K562 (cell line): ENCODE measurements around the gene ZMYND15. TPM values are rescaled to one million over a fixed set of nuclear protein-coding genes. Genes with fewer than 3 reads are reported as not detected.

ENCODE experiments used
- ATAC-seq: fragments of 200-7000 bp; cut with Tn5 transposase; 3 replicates; pipeline ENCODE4 v1.9.1; 2020; ENCODE audit warnings: moderate library complexity
- BruUV-seq: library from RNA; stranded (reverse); fragments of 400-500 nt; replicated peaks from 2 replicates; lab custom pipeline; 2021; lab: Mats Ljungman, UMichigan
- CTCF ChIA-PET: fragments of 300-600 bp; formaldehyde crosslinking; extraction: SDS; loops from one replicate; lab custom pipeline; 2021; ENCODE audit warnings: low intra/inter-chr PET ratio; lab: Yijun Ruan, JAX
- POLR2A ChIA-PET: fragments of 300-600, 350-650 bp; sonication (Branson Sonifier 250); formaldehyde crosslinking; extraction: SDS; loops from one replicate; lab custom pipeline; 2021; ENCODE audit warnings: antibody characterized with exemption, inconsistent platforms; lab: Yijun Ruan, JAX
- DNase-seq, 4 experiments: peaks; one replicate each; pipeline versions ENCODE4 v3.0.0 to v3.0.0-alpha.2; 2011 to 2018; ENCODE audit warnings: low spot score in 3 of 4, mixed read lengths in 3 of 4; ENCODE audit errors: extremely low read depth in 1 of 4
- FAIRE-seq: peaks from 2 replicates; lab custom pipeline; 2011; peaks lifted over from hg19 to GRCh38; lab: Jason Lieb, UNC
- H2AFZ ChIP-seq: 2 replicates; pipeline ENCODE4 v1.6.0; 2011; ENCODE audit warnings: low read depth, low read length, control low read depth, inconsistent platforms
- H3K27ac ChIP-seq: fragments of 200-600 bp; 3 replicates; pipeline ENCODE4 v1.8.0; 2011; ENCODE audit warnings: low read depth, mild to moderate bottlenecking, control low read depth, inconsistent platforms, low read length, moderate library complexity, mixed read lengths; ENCODE audit errors: extremely low read depth
- H3K27me3 ChIP-seq, 2 experiments: fragments of 300-600 bp in 1 of 2; 2 replicates in 1 of 2; 3 replicates in 1 of 2; pipeline versions ENCODE4 v1.6.0 to v1.8.0; 2011; ENCODE audit warnings: inconsistent platforms in 2 of 2, low read length in 2 of 2, mild to moderate bottlenecking in 1 of 2, mixed read lengths in 1 of 2, moderate library complexity in 1 of 2; ENCODE audit not compliant: control insufficient read depth in 2 of 2, insufficient read depth in 2 of 2
- H3K36me3 ChIP-seq: fragments of 300-600 bp; 3 replicates; pipeline ENCODE4 v1.8.0; 2011; ENCODE audit warnings: mild to moderate bottlenecking, low read length, inconsistent platforms; ENCODE audit not compliant: control insufficient read depth, insufficient read depth
- H3K4me1 ChIP-seq, 2 experiments: fragments of 200-600 bp in 1 of 2; replicated peaks in 1 of 2; 2 replicates in 1 of 2; 3 replicates in 1 of 2; pipeline versions ENCODE4 v1.5.1 to v1.8.0; 2011; ENCODE audit warnings: inconsistent platforms in 2 of 2, low read length in 2 of 2, mild to moderate bottlenecking in 1 of 2, mixed read lengths in 1 of 2, moderate library complexity in 1 of 2; ENCODE audit not compliant: control insufficient read depth in 2 of 2, insufficient read depth in 2 of 2
- H3K4me2 ChIP-seq: 2 replicates; pipeline ENCODE4 v1.6.1; 2011; ENCODE audit warnings: low read length, control low read depth, inconsistent platforms, mixed read lengths; ENCODE audit not compliant: insufficient read depth
- H3K4me3 ChIP-seq: fragments of 200-600 bp; sonication (generic), shearing (Covaris generic); 2 replicates; pipeline ENCODE4 v1.5.1; 2016; ENCODE audit warnings: control low read depth, inconsistent platforms
- H3K79me2 ChIP-seq: fragments of 200-600 bp; 3 replicates; pipeline ENCODE4 v1.8.0; 2011; ENCODE audit warnings: low read length, inconsistent platforms; ENCODE audit not compliant: control insufficient read depth, insufficient read depth
- H3K9ac ChIP-seq, 2 experiments: 2 replicates each; pipeline versions ENCODE4 v1.6.0 to v1.6.1; 2011; ENCODE audit warnings: low read depth in 2 of 2, low read length in 2 of 2, control low read depth in 1 of 2, inconsistent platforms in 1 of 2, mild to moderate bottlenecking in 1 of 2, mixed read lengths in 1 of 2; ENCODE audit not compliant: insufficient read depth in 1 of 2
- H3K9me1 ChIP-seq: one replicate; pipeline ENCODE4 v1.6.0; 2011; ENCODE audit warnings: inconsistent platforms, mild to moderate bottlenecking, low read length, moderate library complexity; ENCODE audit not compliant: control insufficient read depth, insufficient read depth
- H3K9me3 ChIP-seq: replicated peaks from 2 replicates; pipeline ENCODE4 v1.5.1; 2011; ENCODE audit warnings: low read depth, low read length, inconsistent platforms; ENCODE audit not compliant: control insufficient read depth, insufficient read depth
- H4K20me1 ChIP-seq: replicated peaks from 2 replicates; pipeline ENCODE4 v1.6.1; 2011; ENCODE audit warnings: low read length, inconsistent platforms, mixed read lengths; ENCODE audit not compliant: control insufficient read depth, insufficient read depth
- ATF1 ChIP-seq, 2 experiments: fragments of 450-650 bp in 1 of 2; IDR thresholded peaks; 2 replicates each; pipeline ENCODE4 v1.6.1; 2016; ENCODE audit warnings: missing compliant biosample characterization in 1 of 2, missing genetic modification characterization in 1 of 2
- BMI1 ChIP-seq: fragments of 150-350 bp; IDR thresholded peaks from 2 replicates; pipeline ENCODE4 v1.6.1; 2014; ENCODE audit warnings: low read length
- FOXP1 ChIP-seq: sonication (generic); formaldehyde crosslinking; IDR thresholded peaks from 2 replicates; pipeline ENCODE4 v1.8.0; 2022; ENCODE audit warnings: mild to moderate bottlenecking, missing genetic modification reagents
- FUS ChIP-seq: fragments of 200-400 bp; formaldehyde crosslinking; optimal IDR thresholded peaks from 2 replicates; pipeline ENCODE3; 2017; ENCODE audit warnings: low read depth, low read length
- NFE2L1 ChIP-seq: fragments of 450-650 bp; IDR thresholded peaks from 2 replicates; pipeline ENCODE4 v1.6.1; 2016; ENCODE audit warnings: missing genetic modification characterization, low read depth, mild to moderate bottlenecking, missing compliant biosample characterization, moderate library complexity, borderline replicate concordance
- POLR3G ChIP-seq: IDR thresholded peaks from 2 replicates; pipeline ENCODE4 v1.6.1; 2011; ENCODE audit not compliant: insufficient read length, insufficient replicate concordance; ENCODE audit errors: extremely low read depth
- PYGO2 ChIP-seq: fragments of 450-650 bp; IDR thresholded peaks from 2 replicates; pipeline ENCODE4 v1.6.1; 2016; ENCODE audit warnings: mild to moderate bottlenecking, missing genetic modification characterization, moderate library complexity, missing compliant biosample characterization
- RBBP5 ChIP-seq: fragments of 200-600 bp; sonication (generic); IDR thresholded peaks from 2 replicates; pipeline ENCODE4 v1.6.1; 2012; ENCODE audit warnings: borderline replicate concordance, mild to moderate bottlenecking, low read length, control low read depth, inconsistent platforms; ENCODE audit not compliant: insufficient read depth, poor library complexity, severe bottlenecking
- SNRNP70 ChIP-seq: fragments of 200-400 bp; formaldehyde crosslinking; optimal IDR thresholded peaks from 2 replicates; pipeline ENCODE3; 2017; ENCODE audit warnings: low read depth, low read length
- STAT5A ChIP-seq: IDR thresholded peaks from 2 replicates; pipeline ENCODE4 v1.6.1; 2012; ENCODE audit warnings: low read length, inconsistent platforms, borderline replicate concordance
- USF1 ChIP-seq: sonication (generic); formaldehyde crosslinking; IDR thresholded peaks from 2 replicates; pipeline ENCODE4 v1.9.0; 2022; ENCODE audit warnings: mild to moderate bottlenecking, missing genetic modification reagents
- XRCC4 ChIP-seq: IDR thresholded peaks from one replicate; pipeline ENCODE4 v1.6.1; 2011; ENCODE audit not compliant: insufficient read depth, insufficient read length; ENCODE audit errors: extremely low read depth
- ZEB2 ChIP-seq: fragments of 450-650 bp; IDR thresholded peaks from 2 replicates; pipeline ENCODE4 v1.6.1; 2016
- ZNF124 ChIP-seq: sonication (generic); formaldehyde crosslinking; IDR thresholded peaks from 2 replicates; pipeline ENCODE4 v1.8.1; 2022; ENCODE audit warnings: missing genetic modification reagents
- ZZZ3 ChIP-seq: fragments of 450-650 bp; IDR thresholded peaks from 2 replicates; pipeline ENCODE4 v1.6.1; 2016; ENCODE audit warnings: antibody characterized with exemption, mild to moderate bottlenecking, moderate library complexity
- WGBS: fragments of 100-300 bp; shearing (Covaris generic); methylation state at CpG from one replicate; pipeline ENCODE4 v1.1.6; 2016; ENCODE audit warnings: low coverage, mixed read lengths; ENCODE audit not compliant: insufficient coverage; ENCODE audit errors: missing lambda C conversion rate; 5-methylcytosine and 5-hydroxymethylcytosine counted together
- in situ Hi-C: fragments of 300-500 bp; cut with MboI; formaldehyde crosslinking; loops from 4 replicates; pipeline ENCODE4 v1.15.0; 2018; ENCODE audit warnings: inconsistent platforms, mixed read lengths
- intact Hi-C: fragments of 100-400 bp; cut with micrococcal nuclease; formaldehyde crosslinking; loops from 2 replicates; pipeline ENCODE4 v1.14.2; 2022
- polyA plus RNA-seq, 8 experiments: library from polyadenylated mRNA; depleted of rRNA in 4 of 8; stranded (reverse) in 5 of 8; unstranded in 3 of 8; fragments of >200 nt; fragmentation: Nextera tagmentation in 2 of 8; fragmentation: Illumina TruSeq in 1 of 8; extraction: Ambion mirVana in 2 of 8; extraction: Trizol in 1 of 8; gene quantifications; 2 replicates each; pipeline versions ENCODE4 v1.2.1 to v1.2.3, GENCODE V29; 2011 to 2014; ENCODE audit warnings: inconsistent platforms in 1 of 8, missing spikeins in 1 of 8
- total RNA-seq, 7 experiments: library from RNA; depleted of rRNA in 6 of 7; stranded (reverse); fragments of >200 nt in 6 of 7; fragmentation: Illumina TruSeq in 2 of 7; extraction: Trizol in 2 of 7; gene quantifications; 2 replicates each; pipeline versions ENCODE4 v1.2.1 to v1.2.3, GENCODE V29; 2011 to 2021; ENCODE audit warnings: low replicate concordance in 1 of 7
- TF ChIP-seq, protein P1 (sequence below): IDR thresholded peaks from 2 replicates; pipeline ENCODE4 v1.6.1; 2011; ENCODE audit warnings: borderline replicate concordance, low read depth, mild to moderate bottlenecking, moderate library complexity, low read length; ENCODE audit not compliant: insufficient read depth, poor library complexity, severe bottlenecking
- TF ChIP-seq, protein P2 (sequence below): sonication (generic); formaldehyde crosslinking; IDR thresholded peaks from 2 replicates; pipeline ENCODE4 v1.4.0; 2020; ENCODE audit warnings: mild to moderate bottlenecking, missing genetic modification reagents

Gene ZMYND15
- total and polyA plus RNA-seq, 9 of the 15 experiments (the other 6 are each of a cell fraction or from before 2014, with no cell fraction given), result 0.09 TPM; not detected in 8

- Histone ChIP-seq H3K9me1 (peaks cover 4% of the 10 kb centered on the region), H3K9ac (no peak overlapping the region), H3K79me2 (peaks cover 39% of the 10 kb centered on the region), H4K20me1 (0 out of 2 replicates have a peak, but pooled peaks cover 5% of the 10 kb centered on the region), H3K4me1 (peaks cover 15 to 21% of the 10 kb centered on the region in 2 experiments; a peak in 4 of 5 replicates), H2AFZ (no peak overlapping the region), H3K4me3 (no peak overlapping the region), H3K27me3 (no peaks in the 10 kb centered on the region), H3K36me3 (peaks cover 11% of the 10 kb centered on the region; the same call in 2 of the 3 replicates), H3K9me3 (no peaks in the 10 kb centered on the region), H3K27ac (no peak overlapping the region), H3K4me2 (no peak overlapping the region)
- WGBS, result 82% methylated on average over 7 of the region's 7 CpGs
- intact Hi-C loops, result loop anchor here (10.0 kb wide), 1 partner anchor 141 kb away; the partner anchor contains the start of gene GGT6
- ChIA-PET CTCF (no interaction called here), POLR2A (interaction anchor here (0.7 kb wide), 1 partner anchor 16 kb away, joined by 4 read pairs; no protein-coding TSS in a partner anchor)
- in situ Hi-C loops, result no loop called here
- TF ChIP-seq ATF1 (CRISPR knock-in tag; IDR thresholded peaks at IDR 0.05) (no peak), ATF1 (tag; IDR thresholded peaks at IDR 0.05) (no peak), POLR3G (no peak), BMI1 (no peak), RBBP5 (no peak), ZEB2 (no peak), FOXP1 (no peak), NFE2L1 (tag) (no peak), USF1 (CRISPR knock-in tag) (no peak), ZNF124 (CRISPR knock-in tag) (no peak), PYGO2 (tag) (no peak), SNRNP70 (no peak), STAT5A (no peak), ZZZ3 (no peak), XRCC4 (no peak), FUS (no peak)
- TF ChIP-seq, protein P1, sequence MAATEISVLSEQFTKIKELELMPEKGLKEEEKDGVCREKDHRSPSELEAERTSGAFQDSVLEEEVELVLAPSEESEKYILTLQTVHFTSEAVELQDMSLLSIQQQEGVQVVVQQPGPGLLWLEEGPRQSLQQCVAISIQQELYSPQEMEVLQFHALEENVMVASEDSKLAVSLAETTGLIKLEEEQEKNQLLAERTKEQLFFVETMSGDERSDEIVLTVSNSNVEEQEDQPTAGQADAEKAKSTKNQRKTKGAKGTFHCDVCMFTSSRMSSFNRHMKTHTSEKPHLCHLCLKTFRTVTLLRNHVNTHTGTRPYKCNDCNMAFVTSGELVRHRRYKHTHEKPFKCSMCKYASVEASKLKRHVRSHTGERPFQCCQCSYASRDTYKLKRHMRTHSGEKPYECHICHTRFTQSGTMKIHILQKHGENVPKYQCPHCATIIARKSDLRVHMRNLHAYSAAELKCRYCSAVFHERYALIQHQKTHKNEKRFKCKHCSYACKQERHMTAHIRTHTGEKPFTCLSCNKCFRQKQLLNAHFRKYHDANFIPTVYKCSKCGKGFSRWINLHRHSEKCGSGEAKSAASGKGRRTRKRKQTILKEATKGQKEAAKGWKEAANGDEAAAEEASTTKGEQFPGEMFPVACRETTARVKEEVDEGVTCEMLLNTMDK, result no peak
- TF ChIP-seq, protein P2, sequence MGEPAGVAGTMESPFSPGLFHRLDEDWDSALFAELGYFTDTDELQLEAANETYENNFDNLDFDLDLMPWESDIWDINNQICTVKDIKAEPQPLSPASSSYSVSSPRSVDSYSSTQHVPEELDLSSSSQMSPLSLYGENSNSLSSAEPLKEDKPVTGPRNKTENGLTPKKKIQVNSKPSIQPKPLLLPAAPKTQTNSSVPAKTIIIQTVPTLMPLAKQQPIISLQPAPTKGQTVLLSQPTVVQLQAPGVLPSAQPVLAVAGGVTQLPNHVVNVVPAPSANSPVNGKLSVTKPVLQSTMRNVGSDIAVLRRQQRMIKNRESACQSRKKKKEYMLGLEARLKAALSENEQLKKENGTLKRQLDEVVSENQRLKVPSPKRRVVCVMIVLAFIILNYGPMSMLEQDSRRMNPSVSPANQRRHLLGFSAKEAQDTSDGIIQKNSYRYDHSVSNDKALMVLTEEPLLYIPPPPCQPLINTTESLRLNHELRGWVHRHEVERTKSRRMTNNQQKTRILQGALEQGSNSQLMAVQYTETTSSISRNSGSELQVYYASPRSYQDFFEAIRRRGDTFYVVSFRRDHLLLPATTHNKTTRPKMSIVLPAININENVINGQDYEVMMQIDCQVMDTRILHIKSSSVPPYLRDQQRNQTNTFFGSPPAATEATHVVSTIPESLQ (CRISPR knock-in tag), result no peak
- no peak for ATAC-seq
- FAIRE-seq, result no peak
- no TSS peak for BruUV-seq
- DNase-seq, result no peak
These were observed 33.5 kb upstream of the ZMYND15 start for GRCh38 chr17:4706121-4706520.
